Left ventricle myocardium inferior (tissue), 1 donor: ENCODE results near the gene DYNC1H1. TPM values are rescaled to one million over a fixed set of nuclear protein-coding genes. Genes with fewer than 3 reads are reported as not detected.

Source experiments
- DNase-seq: peaks from one replicate; pipeline ENCODE4 v3.0.0-alpha.2; 2020
- H3K27ac ChIP-seq: fragments of 200-600 bp; replicated peaks from 2 replicates; pipeline ENCODE4 v1.8.0; 2021
- H3K27me3 ChIP-seq: fragments of 200-600 bp; 2 replicates; pipeline ENCODE4 v1.8.0; 2021; ENCODE audit warnings: low read depth
- H3K36me3 ChIP-seq: fragments of 200-600 bp; 2 replicates; pipeline ENCODE4 v1.8.0; 2021
- H3K4me1 ChIP-seq: fragments of 200-600 bp; 2 replicates; pipeline ENCODE4 v1.8.0; 2021
- H3K4me3 ChIP-seq: fragments of 200-600 bp; 2 replicates; pipeline ENCODE4 v1.8.0; 2021; ENCODE audit warnings: mild to moderate bottlenecking, moderate library complexity
- H3K9me3 ChIP-seq: fragments of 200-600 bp; replicated peaks from 2 replicates; pipeline ENCODE4 v1.8.0; 2021
- intact Hi-C: fragments of 100-400 bp; cut with micrococcal nuclease; formaldehyde crosslinking; loops from one replicate; pipeline ENCODE4 v1.11.0; 2022
- total RNA-seq: library from RNA; stranded (reverse); fragmentation: NEBNext Ultra II Directional; extraction: Animal tissue kit (Norgen Biotek cat#: 25700); gene quantifications from one replicate; pipeline ENCODE4 v1.2.1, GENCODE V29; 2021
- TF ChIP-seq, protein P1 (sequence below): fragments of 200-600 bp; IDR thresholded peaks from 2 replicates; pipeline ENCODE4 v1.8.0; 2021; ENCODE audit warnings: antibody characterized with exemption, mild to moderate bottlenecking, borderline replicate concordance
- donor health status: DM: no; HTN: yes; CAD: no; lungs with severe emphysema.

Gene DYNC1H1
- total RNA-seq, 1 donor from 2014 or later, result 402 TPM

DNA sequence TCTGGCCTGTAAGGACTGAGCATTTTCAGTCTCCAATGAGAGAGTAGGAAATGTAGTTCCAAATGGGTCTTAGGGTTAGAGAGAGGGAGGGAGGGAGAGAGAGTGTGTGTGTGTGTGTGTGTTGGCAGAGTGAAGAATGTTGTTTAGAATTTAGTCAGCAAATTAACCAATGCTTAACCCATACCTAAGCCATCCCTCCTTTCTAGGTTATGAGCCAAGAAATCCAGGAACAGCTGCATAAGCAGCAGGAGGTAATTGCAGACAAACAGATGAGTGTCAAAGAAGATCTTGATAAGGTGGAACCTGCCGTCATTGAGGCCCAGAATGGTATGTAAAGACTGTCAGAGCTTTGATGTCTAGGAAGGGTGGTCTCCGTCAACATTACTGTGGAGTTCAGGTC lies 65.6 kb downstream of the DYNC1H1 start:
- no peaks in the 10 kb centered on the region for H3K27me3 ChIP-seq
- no peaks in the 10 kb centered on the region for H3K9me3 ChIP-seq
- no peak overlapping the region for H3K27ac ChIP-seq
- DNase-seq, result no peak
- TF ChIP-seq, protein P1, sequence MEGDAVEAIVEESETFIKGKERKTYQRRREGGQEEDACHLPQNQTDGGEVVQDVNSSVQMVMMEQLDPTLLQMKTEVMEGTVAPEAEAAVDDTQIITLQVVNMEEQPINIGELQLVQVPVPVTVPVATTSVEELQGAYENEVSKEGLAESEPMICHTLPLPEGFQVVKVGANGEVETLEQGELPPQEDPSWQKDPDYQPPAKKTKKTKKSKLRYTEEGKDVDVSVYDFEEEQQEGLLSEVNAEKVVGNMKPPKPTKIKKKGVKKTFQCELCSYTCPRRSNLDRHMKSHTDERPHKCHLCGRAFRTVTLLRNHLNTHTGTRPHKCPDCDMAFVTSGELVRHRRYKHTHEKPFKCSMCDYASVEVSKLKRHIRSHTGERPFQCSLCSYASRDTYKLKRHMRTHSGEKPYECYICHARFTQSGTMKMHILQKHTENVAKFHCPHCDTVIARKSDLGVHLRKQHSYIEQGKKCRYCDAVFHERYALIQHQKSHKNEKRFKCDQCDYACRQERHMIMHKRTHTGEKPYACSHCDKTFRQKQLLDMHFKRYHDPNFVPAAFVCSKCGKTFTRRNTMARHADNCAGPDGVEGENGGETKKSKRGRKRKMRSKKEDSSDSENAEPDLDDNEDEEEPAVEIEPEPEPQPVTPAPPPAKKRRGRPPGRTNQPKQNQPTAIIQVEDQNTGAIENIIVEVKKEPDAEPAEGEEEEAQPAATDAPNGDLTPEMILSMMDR, result no peak
- H3K36me3 ChIP-seq, result peaks cover 100% of the 10 kb centered on the region
- no peak overlapping the region for H3K4me3 ChIP-seq
- no peaks in the 10 kb centered on the region for H3K4me1 ChIP-seq
- intact Hi-C loops, result no loop called here

DNA sequence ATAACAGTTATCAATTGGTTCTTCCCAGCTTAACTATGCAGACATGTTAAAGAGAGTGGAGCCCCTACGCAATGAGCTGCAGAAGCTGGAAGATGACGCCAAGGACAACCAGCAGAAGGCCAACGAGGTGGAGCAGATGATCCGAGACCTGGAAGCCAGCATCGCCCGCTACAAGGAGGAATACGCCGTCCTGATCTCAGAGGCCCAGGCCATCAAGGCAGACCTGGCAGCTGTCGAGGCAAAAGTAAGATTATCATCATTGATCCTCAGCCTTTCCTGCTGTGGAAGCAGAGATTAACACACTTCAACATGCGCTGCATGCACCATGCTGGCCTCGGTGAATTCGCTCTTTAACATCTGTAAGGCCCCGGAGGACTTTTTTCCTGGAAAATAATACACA lies 68.9 kb downstream of the DYNC1H1 start:
- no peak overlapping the region for H3K27ac ChIP-seq
- no peaks in the 10 kb centered on the region for H3K4me1 ChIP-seq
- DNase-seq, result no peak
- intact Hi-C loops, result no loop called here
- TF ChIP-seq, protein P1, result no peak
- no peak overlapping the region for H3K4me3 ChIP-seq
- no peaks in the 10 kb centered on the region for H3K9me3 ChIP-seq
- no peaks in the 10 kb centered on the region for H3K27me3 ChIP-seq
- peaks cover 100% of the 10 kb centered on the region for H3K36me3 ChIP-seq

DNA sequence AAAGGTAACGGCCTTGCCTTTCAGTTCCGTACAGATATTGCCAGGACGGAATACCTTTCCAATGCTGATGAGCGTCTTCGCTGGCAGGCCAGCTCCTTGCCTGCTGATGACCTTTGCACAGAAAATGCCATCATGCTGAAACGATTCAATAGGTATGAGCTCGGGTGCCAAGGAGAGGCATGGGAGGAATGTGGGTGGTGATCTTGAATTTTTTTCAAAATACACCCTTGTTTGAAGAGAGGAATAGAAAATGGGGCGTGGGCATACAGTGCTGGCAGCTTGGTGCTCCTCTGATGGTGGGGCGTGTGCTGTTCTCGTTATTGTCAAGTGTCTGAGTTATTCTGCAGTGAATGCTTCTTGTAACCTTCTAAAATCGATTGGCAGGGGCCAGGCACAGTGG lies 69.9 kb downstream of the DYNC1H1 start:
- TF ChIP-seq, protein P1, result no peak
- intact Hi-C loops, result no loop called here
- peaks cover 100% of the 10 kb centered on the region for H3K36me3 ChIP-seq

DNA sequence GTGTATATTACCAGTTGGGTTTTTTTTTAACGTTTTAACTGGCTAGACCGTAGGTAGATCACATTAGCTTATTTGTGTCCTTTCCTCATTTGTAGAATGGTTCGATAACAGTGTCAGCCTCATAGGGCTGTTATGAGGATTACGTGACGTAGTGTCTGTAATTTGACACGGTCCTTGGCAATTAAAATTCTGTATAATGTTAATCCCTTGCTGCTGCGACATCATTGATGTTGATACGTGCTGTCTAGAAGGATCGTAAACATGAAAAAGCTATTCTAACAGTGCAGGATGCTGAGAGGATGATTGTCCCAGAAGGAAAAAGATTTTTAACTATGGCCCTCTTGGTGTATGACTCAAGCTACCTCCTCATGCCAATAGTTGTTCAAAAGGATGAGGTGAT lies 71.5 kb downstream of the DYNC1H1 start:
- no peak for DNase-seq
- no peak overlapping the region for H3K27ac ChIP-seq
- intact Hi-C loops, result no loop called here
- H3K36me3 ChIP-seq, result peaks cover 100% of the 10 kb centered on the region
- no peaks in the 10 kb centered on the region for H3K9me3 ChIP-seq
- no peaks in the 10 kb centered on the region for H3K4me1 ChIP-seq
- H3K4me3 ChIP-seq, result no peak overlapping the region
- TF ChIP-seq, protein P1, result no peak
- H3K27me3 ChIP-seq, result no peaks in the 10 kb centered on the region

More for the DNA sequence above, 69.9 kb downstream of the DYNC1H1 start:
- no peaks in the 10 kb centered on the region for H3K4me1 ChIP-seq
- H3K27me3 ChIP-seq, result no peaks in the 10 kb centered on the region
- no peaks in the 10 kb centered on the region for H3K9me3 ChIP-seq
- no peak overlapping the region for H3K4me3 ChIP-seq
- DNase-seq, result no peak
- no peak overlapping the region for H3K27ac ChIP-seq

DNA sequence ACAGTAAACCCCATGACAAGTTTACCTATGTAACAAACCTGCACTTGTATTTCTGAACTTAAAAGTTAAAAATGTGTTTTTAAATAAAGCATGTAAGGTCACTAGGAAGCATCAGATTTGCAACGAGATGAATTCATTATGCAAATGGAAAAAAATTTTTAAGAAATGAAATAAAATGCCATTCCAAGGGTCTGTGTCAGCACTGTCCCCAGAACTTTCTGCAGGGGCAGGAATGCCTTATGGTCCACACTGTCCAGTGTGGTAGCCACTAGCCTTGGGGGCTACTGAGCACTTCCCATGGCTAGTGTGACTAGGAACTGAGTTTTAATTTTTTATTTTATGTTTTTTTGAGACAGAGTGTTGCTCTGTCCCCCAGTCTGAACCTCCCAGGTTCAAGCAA lies 73.3 kb downstream of the DYNC1H1 start:
- Histone ChIP-seq H3K9me3 (no peaks in the 10 kb centered on the region), H3K27me3 (no peaks in the 10 kb centered on the region), H3K36me3 (peaks cover 100% of the 10 kb centered on the region), H3K27ac (no peak overlapping the region), H3K4me1 (peaks cover 2% of the 10 kb centered on the region), H3K4me3 (no peak overlapping the region)
- no peak for DNase-seq
- TF ChIP-seq, protein P1, result no peak
- intact Hi-C loops, result no loop called here

DNA sequence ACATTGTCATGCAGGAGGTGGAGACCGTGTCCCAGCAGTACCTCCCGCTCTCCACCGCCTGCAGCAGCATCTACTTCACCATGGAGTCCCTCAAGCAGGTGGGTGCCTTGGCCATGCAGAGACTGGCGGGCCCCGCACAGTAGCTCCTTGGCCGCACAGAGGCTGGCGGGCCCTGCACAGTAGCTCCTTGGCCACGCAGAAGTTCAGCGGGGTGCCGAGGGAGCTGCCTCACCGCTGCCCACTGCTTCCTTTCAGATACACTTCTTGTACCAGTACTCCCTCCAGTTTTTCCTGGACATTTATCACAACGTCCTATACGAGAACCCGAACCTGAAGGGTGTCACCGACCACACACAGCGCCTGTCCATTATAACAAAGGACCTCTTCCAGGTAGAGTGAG lies 74.8 kb downstream of the DYNC1H1 start:
- TF ChIP-seq, protein P1, result no peak
- Histone ChIP-seq H3K36me3 (peaks cover 100% of the 10 kb centered on the region), H3K27ac (no peak overlapping the region), H3K4me3 (no peak overlapping the region), H3K27me3 (no peaks in the 10 kb centered on the region), H3K9me3 (no peaks in the 10 kb centered on the region), H3K4me1 (peaks cover 15% of the 10 kb centered on the region)
- DNase-seq, result no peak
- intact Hi-C loops, result no loop called here
